Neural crest cell (in vitro differentiated cells): Measurements from ENCODE around the gene CIC. TPM values are rescaled to one million over a fixed set of nuclear protein-coding genes. Genes with fewer than 3 reads are reported as not detected.

Experiments
- DNase-seq: peaks from one replicate; pipeline ENCODE4 v3.0.0; 2021; ENCODE audit warnings: low read depth, mixed read lengths, low spot score
- H3K27ac Mint-ChIP-seq: one replicate; pipeline ENCODE4 v1.8.0; 2021; ENCODE audit warnings: mild to moderate bottlenecking, mixed read lengths; ENCODE audit not compliant: unreplicated experiment
- H3K27me3 Mint-ChIP-seq: 2 replicates; pipeline ENCODE4 v1.8.0; 2021; ENCODE audit warnings: low read depth, mild to moderate bottlenecking, mixed read lengths
- H3K36me3 Mint-ChIP-seq: 2 replicates; pipeline ENCODE4 v1.8.0; 2021; ENCODE audit warnings: low read depth, mild to moderate bottlenecking, mixed read lengths
- H3K4me1 Mint-ChIP-seq: 2 replicates; pipeline ENCODE4 v1.8.0; 2021; ENCODE audit warnings: mixed read lengths
- H3K4me3 Mint-ChIP-seq: one replicate; pipeline ENCODE4 v1.8.0; 2021; ENCODE audit warnings: mild to moderate bottlenecking, mixed read lengths
- H3K9me3 Mint-ChIP-seq: 2 replicates; pipeline ENCODE4 v1.8.0; 2021; ENCODE audit warnings: mixed read lengths
- total RNA-seq: library from RNA; stranded (reverse); gene quantifications from 2 replicates; pipeline ENCODE4 v1.2.1, GENCODE V29; 2021
- TF ChIP-seq, protein P1 (sequence below): fragments of 200-600 bp; sonication (generic); conservative IDR thresholded peaks from 2 replicates; pipeline ENCODE4 v1.5.0; 2021; ENCODE audit warnings: antibody characterized with exemption, mild to moderate bottlenecking

Gene CIC
- total RNA-seq, 1 donor from 2014 or later = 93.4 TPM

DNA sequence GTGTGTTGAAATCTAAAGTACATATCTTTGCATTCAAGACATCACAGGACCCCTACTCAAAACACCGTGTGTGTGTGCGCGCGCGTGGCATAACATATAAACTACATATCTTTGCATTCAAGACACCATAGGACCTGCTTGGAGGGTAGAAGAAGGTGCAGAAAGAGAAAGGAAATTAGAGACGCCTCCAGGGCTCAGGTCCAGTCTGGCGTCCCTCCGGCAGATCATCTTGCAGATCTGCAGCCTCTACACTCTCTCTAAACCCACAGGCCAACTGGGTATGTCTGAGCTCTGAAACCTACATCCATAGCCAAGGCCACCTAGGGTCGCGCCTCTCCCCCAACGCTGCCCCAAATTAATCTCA, 34.0 kb downstream of the CIC start:
- DNase-seq = no peak
- Mint-ChIP-seq H3K9me3 (peaks cover 3% of the 10 kb centered on the region), H3K4me1 (peaks cover 35% of the 10 kb centered on the region), H3K36me3 (peaks cover 9% of the 10 kb centered on the region), H3K4me3 (peak overlapping the region; percentile 97), H3K27ac (peak overlapping the region; percentile 53), H3K27me3 (peaks cover 6% of the 10 kb centered on the region)
- TF ChIP-seq, protein P1, sequence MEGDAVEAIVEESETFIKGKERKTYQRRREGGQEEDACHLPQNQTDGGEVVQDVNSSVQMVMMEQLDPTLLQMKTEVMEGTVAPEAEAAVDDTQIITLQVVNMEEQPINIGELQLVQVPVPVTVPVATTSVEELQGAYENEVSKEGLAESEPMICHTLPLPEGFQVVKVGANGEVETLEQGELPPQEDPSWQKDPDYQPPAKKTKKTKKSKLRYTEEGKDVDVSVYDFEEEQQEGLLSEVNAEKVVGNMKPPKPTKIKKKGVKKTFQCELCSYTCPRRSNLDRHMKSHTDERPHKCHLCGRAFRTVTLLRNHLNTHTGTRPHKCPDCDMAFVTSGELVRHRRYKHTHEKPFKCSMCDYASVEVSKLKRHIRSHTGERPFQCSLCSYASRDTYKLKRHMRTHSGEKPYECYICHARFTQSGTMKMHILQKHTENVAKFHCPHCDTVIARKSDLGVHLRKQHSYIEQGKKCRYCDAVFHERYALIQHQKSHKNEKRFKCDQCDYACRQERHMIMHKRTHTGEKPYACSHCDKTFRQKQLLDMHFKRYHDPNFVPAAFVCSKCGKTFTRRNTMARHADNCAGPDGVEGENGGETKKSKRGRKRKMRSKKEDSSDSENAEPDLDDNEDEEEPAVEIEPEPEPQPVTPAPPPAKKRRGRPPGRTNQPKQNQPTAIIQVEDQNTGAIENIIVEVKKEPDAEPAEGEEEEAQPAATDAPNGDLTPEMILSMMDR = no peak

DNA sequence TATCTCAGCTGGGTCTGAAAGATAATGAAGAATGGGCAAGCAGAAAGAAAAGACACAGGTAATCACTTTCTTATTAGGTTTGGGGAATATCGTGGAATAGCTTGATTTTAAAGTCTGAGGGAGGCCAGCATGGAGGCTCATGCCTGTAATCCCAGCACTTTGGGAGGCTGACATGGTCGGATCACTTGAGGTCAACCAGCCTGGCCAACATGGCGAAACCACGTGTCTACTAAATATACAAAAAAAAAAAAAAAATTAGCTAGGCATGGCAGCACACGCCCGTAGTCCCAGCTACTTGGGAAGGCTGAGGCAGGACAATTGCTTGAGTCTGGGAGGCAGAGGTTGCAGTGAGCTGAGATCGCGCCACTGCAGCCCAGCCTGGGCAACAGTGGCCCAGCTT, 34.8 kb downstream of the CIC start:
- Mint-ChIP-seq H3K27me3 (peaks cover 6% of the 10 kb centered on the region), H3K9me3 (peaks cover 3% of the 10 kb centered on the region), H3K27ac (no peak overlapping the region), H3K4me1 (peaks cover 36% of the 10 kb centered on the region), H3K36me3 (peaks cover 9% of the 10 kb centered on the region), H3K4me3 (peak overlapping the region; percentile 44)
- TF ChIP-seq, protein P1 = no peak
- no peak for DNase-seq

DNA sequence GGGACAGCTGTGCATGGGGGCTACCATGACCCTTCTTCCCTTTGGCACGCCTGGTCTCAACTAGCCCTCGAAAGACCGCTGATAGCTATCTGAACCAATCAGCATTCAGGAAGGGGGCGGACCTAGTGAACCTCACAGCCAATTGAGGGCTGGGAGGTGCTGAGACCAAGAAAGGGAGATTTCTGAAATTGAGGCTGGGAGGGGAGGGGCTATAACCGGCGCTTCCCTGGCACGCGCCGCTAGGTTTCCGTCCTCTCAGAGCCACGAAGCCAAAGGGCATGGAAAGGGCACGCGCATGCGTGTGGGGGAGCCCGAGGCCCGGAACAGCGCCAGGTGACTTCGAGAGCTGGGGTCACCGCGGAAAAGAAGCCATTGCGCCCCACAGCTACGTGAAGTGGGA, 37.6 kb downstream of the CIC start:
- no peak for DNase-seq
- H3K36me3 Mint-ChIP-seq = peaks cover 2% of the 10 kb centered on the region
- H3K9me3 Mint-ChIP-seq = peaks cover 3% of the 10 kb centered on the region
- H3K4me3 Mint-ChIP-seq = no peak overlapping the region
- TF ChIP-seq, protein P1 = no peak
- H3K27me3 Mint-ChIP-seq = peaks cover 6% of the 10 kb centered on the region
- no peak overlapping the region for H3K27ac Mint-ChIP-seq
- peaks cover 25% of the 10 kb centered on the region for H3K4me1 Mint-ChIP-seq

GRCh38 chr19:42309686-42310085, 40.6 kb downstream of the CIC start:
- Mint-ChIP-seq H3K27me3 (peaks cover 10% of the 10 kb centered on the region), H3K27ac (no peak overlapping the region), H3K4me1 (peaks cover 23% of the 10 kb centered on the region), H3K9me3 (peaks cover 3% of the 10 kb centered on the region), H3K36me3 (no peaks in the 10 kb centered on the region), H3K4me3 (peak overlapping the region; percentile 38)
- TF ChIP-seq, protein P1 = no peak
- DNase-seq = no peak

DNA sequence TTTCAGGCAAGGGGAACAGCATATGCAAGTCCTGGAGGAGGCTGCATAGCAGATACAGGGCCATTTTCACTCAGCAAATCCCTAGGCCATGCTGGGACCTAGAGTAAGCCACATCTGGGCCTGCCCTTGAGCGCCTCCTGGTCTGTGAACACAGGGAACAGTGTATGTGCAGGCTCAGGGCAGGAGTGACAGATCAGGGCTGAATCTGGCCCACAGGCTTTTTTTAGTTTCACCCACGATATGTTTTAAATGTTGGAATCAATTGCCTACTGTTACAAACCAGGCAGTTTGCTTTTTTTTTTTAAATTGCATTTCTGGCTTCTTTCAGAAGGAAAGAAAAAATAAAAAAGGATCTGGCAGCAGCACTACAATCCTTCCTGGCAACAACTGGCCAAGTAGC, 42.6 kb downstream of the CIC start:
- H3K4me3 Mint-ChIP-seq = peak overlapping the region; percentile 76
- TF ChIP-seq, protein P1 = no peak
- H3K27me3 Mint-ChIP-seq = peaks cover 17% of the 10 kb centered on the region
- DNase-seq = no peak
- H3K4me1 Mint-ChIP-seq = peaks cover 26% of the 10 kb centered on the region
- no peak overlapping the region for H3K27ac Mint-ChIP-seq
- H3K9me3 Mint-ChIP-seq = peaks cover 3% of the 10 kb centered on the region
- H3K36me3 Mint-ChIP-seq = no peaks in the 10 kb centered on the region

GRCh38 chr19:42312370-42312769, 43.3 kb downstream of the CIC start:
- H3K4me1 Mint-ChIP-seq = peaks cover 31% of the 10 kb centered on the region
- no peaks in the 10 kb centered on the region for H3K36me3 Mint-ChIP-seq
- H3K27ac Mint-ChIP-seq = no peak overlapping the region
- no peak for DNase-seq
- H3K4me3 Mint-ChIP-seq = peak overlapping the region; percentile 76
- TF ChIP-seq, protein P1 = no peak
- H3K27me3 Mint-ChIP-seq = peaks cover 21% of the 10 kb centered on the region
- H3K9me3 Mint-ChIP-seq = no peaks in the 10 kb centered on the region
